Mesenchymal stem cell (in vitro differentiated cells and primary cell): ENCODE results near the gene CAPZA1.

Experiments used
- DNase-seq: peaks from one replicate; pipeline ENCODE4 v3.0.0-alpha.2; 2013
- H2AFZ ChIP-seq: one replicate; pipeline ENCODE4 v1.6.1; 2013; ENCODE audit warnings: low read depth, mild to moderate bottlenecking, control low read depth, inconsistent platforms, low read length, moderate library complexity
- H2AK5ac ChIP-seq: 2 replicates; pipeline ENCODE4 v1.6.1; 2013; ENCODE audit warnings: low read length, moderate library complexity, mild to moderate bottlenecking, inconsistent platforms; ENCODE audit not compliant: severe bottlenecking
- H2BK120ac ChIP-seq: one replicate; pipeline ENCODE4 v1.6.1; 2013; ENCODE audit warnings: low read depth, mild to moderate bottlenecking, inconsistent platforms, low read length, moderate library complexity
- H2BK12ac ChIP-seq, 2 experiments: one replicate each; pipeline ENCODE4 v1.6.1; 2013; ENCODE audit warnings: inconsistent platforms in 2 of 2, low read length in 2 of 2, mild to moderate bottlenecking in 2 of 2, moderate library complexity in 2 of 2, control low read depth in 1 of 2
- H2BK15ac ChIP-seq: one replicate; pipeline ENCODE4 v1.6.1; 2013; ENCODE audit warnings: mild to moderate bottlenecking, low read depth, inconsistent platforms; ENCODE audit not compliant: poor library complexity, severe bottlenecking
- H2BK5ac ChIP-seq: 2 replicates; pipeline ENCODE4 v1.6.1; 2013; ENCODE audit warnings: low read depth, mild to moderate bottlenecking, low read length, control low read depth, inconsistent platforms; ENCODE audit not compliant: poor library complexity, severe bottlenecking
- H3K14ac ChIP-seq, 2 experiments: one replicate each; pipeline ENCODE4 v1.6.1; 2013; ENCODE audit warnings: inconsistent platforms in 2 of 2, low read length in 2 of 2, control low read depth in 1 of 2, mild to moderate bottlenecking in 1 of 2, moderate library complexity in 1 of 2
- H3K18ac ChIP-seq, 2 experiments: one replicate each; pipeline ENCODE4 v1.6.1; 2013; ENCODE audit warnings: inconsistent platforms in 2 of 2, low read length in 2 of 2, control low read depth in 1 of 2, low read depth in 1 of 2, mild to moderate bottlenecking in 1 of 2
- H3K23ac ChIP-seq, 2 experiments: one replicate each; pipeline ENCODE4 v1.6.1; 2013; ENCODE audit warnings: inconsistent platforms in 2 of 2, low read length in 2 of 2, mild to moderate bottlenecking in 2 of 2, moderate library complexity in 2 of 2, control low read depth in 1 of 2
- H3K27ac ChIP-seq: 2 replicates; pipeline ENCODE4 v1.5.1; 2013; ENCODE audit warnings: mild to moderate bottlenecking, moderate library complexity, low read length, control low read depth, inconsistent platforms; ENCODE audit not compliant: poor library complexity, severe bottlenecking
- H3K27me3 ChIP-seq, 2 experiments: 2 replicates each; pipeline versions ENCODE4 v1.6.1 to v1.7.0; 2013; ENCODE audit warnings: low read length in 2 of 2, mild to moderate bottlenecking in 2 of 2, moderate library complexity in 2 of 2, control low read depth in 1 of 2, inconsistent platforms in 1 of 2; ENCODE audit not compliant: control insufficient read depth in 1 of 2, insufficient read depth in 1 of 2
- H3K36me3 ChIP-seq, 2 experiments: 2 replicates each; pipeline versions ENCODE4 v1.6.1 to v1.7.0; 2013; ENCODE audit warnings: low read length in 2 of 2, control low read depth in 1 of 2, inconsistent platforms in 1 of 2, low read depth in 1 of 2, mild to moderate bottlenecking in 1 of 2; ENCODE audit not compliant: insufficient read depth in 2 of 2, control insufficient read depth in 1 of 2
- H3K4ac ChIP-seq, 2 experiments: one replicate each; pipeline ENCODE4 v1.6.1; 2013; ENCODE audit warnings: inconsistent platforms in 2 of 2, low read length in 2 of 2, mild to moderate bottlenecking in 2 of 2, moderate library complexity in 2 of 2, control low read depth in 1 of 2, low read depth in 1 of 2
- H3K4me1 ChIP-seq: 2 replicates; pipeline ENCODE4 v1.6.1; 2013; ENCODE audit warnings: low read depth, low read length, control low read depth; ENCODE audit not compliant: control insufficient read depth, insufficient read depth
- H3K4me2 ChIP-seq: 2 replicates; pipeline ENCODE4 v1.6.1; 2013; ENCODE audit warnings: low read length, mild to moderate bottlenecking, inconsistent platforms; ENCODE audit not compliant: poor library complexity, severe bottlenecking
- H3K4me3 ChIP-seq, 2 experiments: 2 replicates each; pipeline versions ENCODE4 v1.5.1 to v1.7.0; 2013; ENCODE audit warnings: low read length in 2 of 2, mild to moderate bottlenecking in 2 of 2, control low read depth in 1 of 2, low read depth in 1 of 2; ENCODE audit not compliant: insufficient read depth in 1 of 2
- H3K79me1 ChIP-seq: replicated peaks from 2 replicates; pipeline ENCODE4 v1.6.1; 2013; ENCODE audit warnings: mild to moderate bottlenecking, control low read depth, low read length, inconsistent platforms; ENCODE audit not compliant: poor library complexity, severe bottlenecking
- H3K9ac ChIP-seq: 2 replicates; pipeline ENCODE4 v1.7.0; 2013; ENCODE audit warnings: mild to moderate bottlenecking, low read length, moderate library complexity
- H3K9me3 ChIP-seq: 2 replicates; pipeline ENCODE4 v1.7.0; 2013; ENCODE audit warnings: mild to moderate bottlenecking, low read length; ENCODE audit not compliant: control insufficient read depth
- H4K8ac ChIP-seq: one replicate; pipeline ENCODE4 v1.6.1; 2013; ENCODE audit warnings: inconsistent platforms, mild to moderate bottlenecking, low read length, moderate library complexity
- H4K91ac ChIP-seq: one replicate; pipeline ENCODE4 v1.6.1; 2013; ENCODE audit warnings: mild to moderate bottlenecking, low read length, inconsistent platforms
- WGBS: methylation state at CpG from one replicate; pipeline ENCODE4 v1.1.7; 2013; ENCODE audit warnings: mixed read lengths; 5-methylcytosine and 5-hydroxymethylcytosine counted together

CAPZA1 gene

DNA sequence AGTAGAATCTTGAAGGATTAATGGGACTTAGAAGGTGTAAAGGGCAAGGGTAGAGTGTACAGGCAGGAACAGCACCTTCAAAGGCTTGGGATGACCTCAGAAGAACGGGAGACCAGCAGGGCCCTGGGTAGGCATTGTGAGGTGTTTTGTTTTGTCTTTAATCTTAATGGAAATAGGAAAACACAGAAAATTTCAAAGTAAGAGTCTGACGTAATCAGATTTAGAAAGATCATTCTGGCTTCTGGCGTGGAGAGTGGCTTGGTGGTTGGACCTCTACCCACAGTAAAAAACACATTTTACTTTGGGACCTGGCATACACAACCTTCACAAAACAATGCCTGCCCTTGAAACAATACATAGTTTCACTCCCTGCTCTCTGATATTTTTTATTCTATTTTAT is 59.0 kb downstream of the CAPZA1 start:
- Histone ChIP-seq H3K4ac (no peak overlapping the region), H2AK5ac (no peak overlapping the region), H4K91ac (no peak overlapping the region), H3K4me1 (no peaks in the 10 kb centered on the region), H4K8ac (no peak overlapping the region), H3K4me2 (no peak overlapping the region), H3K36me3 (peaks cover 2 to 10% of the 10 kb centered on the region in 2 experiments), H2AFZ (no peak overlapping the region), H2BK12ac (no peak overlapping the region), H3K4me3 (no peak overlapping the region), H3K79me1 (peaks cover 17% of the 10 kb centered on the region), H3K18ac (no peak overlapping the region), H2BK15ac (no peak overlapping the region), H3K14ac (no peak overlapping the region), H3K23ac (no peak overlapping the region), H2BK120ac (no peak overlapping the region), H3K9me3 (no peaks in the 10 kb centered on the region), H3K27me3 (no peaks in the 10 kb centered on the region), H2BK5ac (no peak overlapping the region), H3K27ac (no peak overlapping the region), H3K9ac (no peak overlapping the region)
- 90% methylated on average over 3 of the region's 3 CpGs for WGBS
- DNase-seq: no peak

DNA sequence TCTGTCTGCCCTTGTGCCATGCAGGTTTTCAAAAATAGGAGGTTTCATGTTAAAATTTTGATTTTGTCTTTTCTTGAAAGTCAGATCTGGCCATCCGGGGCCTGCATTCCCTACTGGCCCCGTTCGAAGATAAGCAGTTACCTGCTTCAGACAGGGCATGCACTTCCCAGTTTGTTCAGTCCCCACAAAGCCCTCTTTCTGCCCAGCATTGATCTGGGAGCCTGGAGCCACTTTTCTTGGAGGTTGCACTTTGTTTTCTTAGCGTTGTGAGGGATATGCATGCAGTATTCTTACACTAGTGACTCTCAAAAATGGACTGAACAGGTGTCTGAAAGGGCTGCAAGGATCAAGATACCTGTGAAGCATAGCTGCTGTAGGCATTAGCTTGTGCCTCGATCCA is 66.3 kb downstream of the CAPZA1 start:
- Histone ChIP-seq H3K9me3 (no peaks in the 10 kb centered on the region), H3K9ac (no peak overlapping the region), H3K79me1 (peaks cover 38% of the 10 kb centered on the region), H3K4me3 (no peak overlapping the region), H2BK15ac (no peak overlapping the region), H4K91ac (no peak overlapping the region), H2BK5ac (no peak overlapping the region), H2AK5ac (no peak overlapping the region), H3K36me3 (peaks cover 23 to 26% of the 10 kb centered on the region in 2 experiments), H3K27me3 (no peaks in the 10 kb centered on the region), H3K4ac (no peak overlapping the region), H3K27ac (no peak overlapping the region), H2BK120ac (no peak overlapping the region), H3K18ac (no peak overlapping the region), H3K4me2 (no peak overlapping the region), H3K4me1 (no peaks in the 10 kb centered on the region), H3K23ac (no peak overlapping the region), H3K14ac (no peak overlapping the region), H2BK12ac (no peak overlapping the region), H4K8ac (no peak overlapping the region), H2AFZ (no peak overlapping the region)
- 95% methylated on average over 5 of the region's 5 CpGs for WGBS
- DNase-seq: no peak

DNA sequence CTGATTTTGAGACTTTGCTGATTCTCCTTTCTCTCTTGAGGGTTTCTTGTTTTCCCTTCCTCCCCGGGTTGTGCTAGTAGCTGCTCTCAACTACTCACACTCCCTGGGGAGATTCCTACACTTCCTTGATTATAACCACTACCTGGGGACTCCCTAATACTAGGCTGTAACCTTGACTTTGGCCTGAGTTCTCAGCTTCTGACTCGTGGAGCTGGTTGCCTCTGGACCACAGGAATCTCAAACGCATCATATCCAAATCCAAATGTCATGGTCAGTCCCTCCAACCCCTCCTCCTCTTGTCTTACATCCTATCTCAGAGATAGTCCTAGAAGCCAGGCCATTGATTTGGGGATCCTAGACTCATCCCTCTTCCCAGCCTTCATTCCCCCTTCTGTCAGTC is 66.8 kb downstream of the CAPZA1 start:
- Histone ChIP-seq H3K27ac (no peak overlapping the region), H2AK5ac (no peak overlapping the region), H3K4me3 (no peak overlapping the region), H2AFZ (no peak overlapping the region), H3K18ac (no peak overlapping the region), H2BK15ac (no peak overlapping the region), H3K27me3 (no peaks in the 10 kb centered on the region), H3K4ac (no peak overlapping the region), H2BK120ac (no peak overlapping the region), H3K79me1 (peaks cover 36% of the 10 kb centered on the region), H3K9me3 (no peaks in the 10 kb centered on the region), H2BK5ac (no peak overlapping the region), H2BK12ac (no peak overlapping the region), H4K91ac (no peak overlapping the region), H4K8ac (no peak overlapping the region), H3K23ac (no peak overlapping the region), H3K14ac (no peak overlapping the region), H3K4me1 (no peaks in the 10 kb centered on the region), H3K36me3 (peaks cover 25 to 30% of the 10 kb centered on the region in 2 experiments), H3K4me2 (no peak overlapping the region), H3K9ac (no peak overlapping the region)
- no peak for DNase-seq
- 61% methylated on average over 3 of the region's 3 CpGs for WGBS

DNA sequence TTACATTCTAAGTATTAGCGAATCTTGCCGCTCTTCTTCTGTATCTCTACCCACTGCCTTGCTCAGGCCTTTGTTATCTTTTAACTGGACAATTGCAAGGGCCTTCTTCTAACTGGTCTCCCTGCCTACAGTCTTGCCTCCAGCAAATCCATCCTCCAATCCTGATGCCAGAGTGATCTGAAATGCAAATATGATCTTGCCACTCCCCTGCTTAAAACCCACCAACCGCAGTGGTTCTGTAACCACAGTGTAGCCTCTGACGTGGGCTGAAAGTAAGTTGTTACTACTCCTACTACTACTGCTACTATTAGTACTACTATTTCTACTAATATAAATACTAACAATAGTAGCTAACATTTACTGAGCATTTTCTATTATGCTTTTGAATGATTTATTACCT is 67.2 kb downstream of the CAPZA1 start:
- Histone ChIP-seq H2AK5ac (no peak overlapping the region), H3K36me3 (peaks cover 29 to 34% of the 10 kb centered on the region in 2 experiments), H3K27ac (no peak overlapping the region), H2BK120ac (no peak overlapping the region), H4K8ac (no peak overlapping the region), H3K4ac (no peak overlapping the region), H2AFZ (no peak overlapping the region), H3K14ac (no peak overlapping the region), H3K79me1 (peaks cover 37% of the 10 kb centered on the region), H2BK12ac (no peak overlapping the region), H2BK15ac (no peak overlapping the region), H4K91ac (no peak overlapping the region), H2BK5ac (no peak overlapping the region), H3K4me1 (no peaks in the 10 kb centered on the region), H3K23ac (no peak overlapping the region), H3K27me3 (no peaks in the 10 kb centered on the region), H3K9me3 (no peaks in the 10 kb centered on the region), H3K4me2 (no peak overlapping the region), H3K18ac (no peak overlapping the region), H3K4me3 (no peak overlapping the region), H3K9ac (no peak overlapping the region)
- 97% methylated on average over 3 of the region's 4 CpGs for WGBS
- no peak for DNase-seq
